Chondrocyte (in vitro differentiated cells): ENCODE measurements around the gene MARCKS. TPM values are rescaled to one million over a fixed set of nuclear protein-coding genes. Genes with fewer than 3 reads are reported as not detected.
A peak's percentile ranks its signal among the peaks of the same experiment; 100 is the strongest.

ENCODE experiments used
- DNase-seq: peaks from one replicate; pipeline ENCODE4 v3.0.0; 2021; ENCODE audit warnings: mixed read lengths, low spot score
- H3K27ac Mint-ChIP-seq: one replicate; pipeline ENCODE4 v1.8.0; 2021; ENCODE audit warnings: mild to moderate bottlenecking, moderate library complexity, mixed read lengths; ENCODE audit not compliant: unreplicated experiment
- H3K27me3 Mint-ChIP-seq: 2 replicates; pipeline ENCODE4 v1.8.0; 2021; ENCODE audit warnings: low read depth, mixed read lengths
- H3K36me3 Mint-ChIP-seq: 2 replicates; pipeline ENCODE4 v1.8.0; 2021; ENCODE audit warnings: low read depth, mixed read lengths
- H3K4me1 Mint-ChIP-seq: 2 replicates; pipeline ENCODE4 v1.8.0; 2021; ENCODE audit warnings: low read depth, mild to moderate bottlenecking, mixed read lengths
- H3K4me3 Mint-ChIP-seq: one replicate; pipeline ENCODE4 v1.8.0; 2021; ENCODE audit warnings: mild to moderate bottlenecking, moderate library complexity, mixed read lengths; ENCODE audit not compliant: unreplicated experiment
- H3K9me3 Mint-ChIP-seq: 2 replicates; pipeline ENCODE4 v1.8.0; 2021; ENCODE audit warnings: low read depth, mixed read lengths
- total RNA-seq: library from RNA; stranded (reverse); gene quantifications from 3 replicates; pipeline ENCODE4 v1.2.1, GENCODE V29; 2021
- TF ChIP-seq, protein P1 (sequence below): fragments of 200-600 bp; sonication (generic); IDR thresholded peaks from 2 replicates; pipeline ENCODE4 v1.5.0; 2021; ENCODE audit warnings: antibody characterized with exemption, mild to moderate bottlenecking, moderate library complexity

Gene MARCKS
- total RNA-seq, 1 donor from 2014 or later, result 257 TPM

DNA sequence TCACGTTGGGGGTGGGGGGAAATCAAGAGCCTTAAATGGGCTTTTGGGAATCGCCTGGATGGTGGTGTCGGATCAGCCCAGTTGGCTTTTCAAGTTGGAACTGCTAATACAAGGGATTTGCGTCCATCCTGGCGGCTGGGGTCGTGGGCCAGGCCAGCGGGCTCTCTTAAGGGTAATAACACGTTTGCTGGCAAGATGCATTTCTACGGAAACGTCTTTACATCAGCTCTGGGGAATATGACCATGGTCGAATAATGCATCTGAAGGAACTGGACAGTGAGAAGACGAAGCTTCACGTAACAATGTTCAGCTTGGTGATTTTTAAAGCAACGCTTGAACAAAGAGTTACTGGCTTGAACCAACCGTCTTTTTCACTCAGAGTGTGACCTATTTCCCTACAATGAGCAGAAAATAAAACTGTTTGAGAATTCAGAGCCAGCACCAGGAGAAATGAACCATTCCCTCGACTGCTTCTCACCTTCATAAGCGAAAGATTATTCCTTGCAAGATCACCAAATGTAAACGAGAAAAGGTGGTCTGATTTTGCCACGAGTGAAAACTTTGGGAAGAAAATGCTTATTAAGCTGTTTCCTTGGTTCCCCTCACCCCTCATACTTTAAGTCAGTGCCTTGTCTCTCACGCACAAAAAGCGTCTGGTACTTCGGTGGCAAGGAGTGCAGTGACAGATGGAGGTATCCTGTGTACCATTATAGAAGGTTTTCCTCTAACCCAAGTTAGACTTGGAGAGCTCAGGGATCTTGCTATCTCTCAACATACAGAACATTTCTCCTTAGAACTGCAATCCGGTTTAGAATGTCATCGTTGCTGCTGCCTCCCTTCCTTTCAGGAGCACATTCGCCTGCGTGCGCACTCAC is 1.4 kb upstream of the MARCKS start:
- DNase-seq, result no peak
- no peak overlapping the region for H3K4me3 Mint-ChIP-seq
- H3K36me3 Mint-ChIP-seq, result peaks cover 12% of the 10 kb centered on the region
- H3K9me3 Mint-ChIP-seq, result no peaks in the 10 kb centered on the region
- H3K4me1 Mint-ChIP-seq, result peaks cover 32% of the 10 kb centered on the region
- H3K27me3 Mint-ChIP-seq, result no peaks in the 10 kb centered on the region
- TF ChIP-seq, protein P1, sequence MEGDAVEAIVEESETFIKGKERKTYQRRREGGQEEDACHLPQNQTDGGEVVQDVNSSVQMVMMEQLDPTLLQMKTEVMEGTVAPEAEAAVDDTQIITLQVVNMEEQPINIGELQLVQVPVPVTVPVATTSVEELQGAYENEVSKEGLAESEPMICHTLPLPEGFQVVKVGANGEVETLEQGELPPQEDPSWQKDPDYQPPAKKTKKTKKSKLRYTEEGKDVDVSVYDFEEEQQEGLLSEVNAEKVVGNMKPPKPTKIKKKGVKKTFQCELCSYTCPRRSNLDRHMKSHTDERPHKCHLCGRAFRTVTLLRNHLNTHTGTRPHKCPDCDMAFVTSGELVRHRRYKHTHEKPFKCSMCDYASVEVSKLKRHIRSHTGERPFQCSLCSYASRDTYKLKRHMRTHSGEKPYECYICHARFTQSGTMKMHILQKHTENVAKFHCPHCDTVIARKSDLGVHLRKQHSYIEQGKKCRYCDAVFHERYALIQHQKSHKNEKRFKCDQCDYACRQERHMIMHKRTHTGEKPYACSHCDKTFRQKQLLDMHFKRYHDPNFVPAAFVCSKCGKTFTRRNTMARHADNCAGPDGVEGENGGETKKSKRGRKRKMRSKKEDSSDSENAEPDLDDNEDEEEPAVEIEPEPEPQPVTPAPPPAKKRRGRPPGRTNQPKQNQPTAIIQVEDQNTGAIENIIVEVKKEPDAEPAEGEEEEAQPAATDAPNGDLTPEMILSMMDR, result no peak
- no peak overlapping the region for H3K27ac Mint-ChIP-seq

DNA sequence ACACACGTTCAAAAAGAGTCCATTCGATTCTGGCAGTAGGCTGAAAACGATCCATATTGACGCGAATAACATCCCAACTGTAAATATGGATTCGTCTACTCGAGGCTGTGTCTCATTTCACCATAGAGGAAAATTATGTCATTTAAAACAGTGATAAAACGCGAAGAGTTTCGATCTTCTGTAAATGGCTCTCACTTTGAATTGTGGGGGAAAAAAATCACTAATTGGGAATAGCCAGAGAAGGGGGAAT is 845 bp upstream of the MARCKS start:
- Mint-ChIP-seq H3K36me3 (peaks cover 16% of the 10 kb centered on the region), H3K9me3 (no peaks in the 10 kb centered on the region), H3K4me3 (no peak overlapping the region), H3K27me3 (no peaks in the 10 kb centered on the region), H3K4me1 (peaks cover 36% of the 10 kb centered on the region), H3K27ac (no peak overlapping the region)
- DNase-seq, result no peak
- TF ChIP-seq, protein P1, result no peak

DNA sequence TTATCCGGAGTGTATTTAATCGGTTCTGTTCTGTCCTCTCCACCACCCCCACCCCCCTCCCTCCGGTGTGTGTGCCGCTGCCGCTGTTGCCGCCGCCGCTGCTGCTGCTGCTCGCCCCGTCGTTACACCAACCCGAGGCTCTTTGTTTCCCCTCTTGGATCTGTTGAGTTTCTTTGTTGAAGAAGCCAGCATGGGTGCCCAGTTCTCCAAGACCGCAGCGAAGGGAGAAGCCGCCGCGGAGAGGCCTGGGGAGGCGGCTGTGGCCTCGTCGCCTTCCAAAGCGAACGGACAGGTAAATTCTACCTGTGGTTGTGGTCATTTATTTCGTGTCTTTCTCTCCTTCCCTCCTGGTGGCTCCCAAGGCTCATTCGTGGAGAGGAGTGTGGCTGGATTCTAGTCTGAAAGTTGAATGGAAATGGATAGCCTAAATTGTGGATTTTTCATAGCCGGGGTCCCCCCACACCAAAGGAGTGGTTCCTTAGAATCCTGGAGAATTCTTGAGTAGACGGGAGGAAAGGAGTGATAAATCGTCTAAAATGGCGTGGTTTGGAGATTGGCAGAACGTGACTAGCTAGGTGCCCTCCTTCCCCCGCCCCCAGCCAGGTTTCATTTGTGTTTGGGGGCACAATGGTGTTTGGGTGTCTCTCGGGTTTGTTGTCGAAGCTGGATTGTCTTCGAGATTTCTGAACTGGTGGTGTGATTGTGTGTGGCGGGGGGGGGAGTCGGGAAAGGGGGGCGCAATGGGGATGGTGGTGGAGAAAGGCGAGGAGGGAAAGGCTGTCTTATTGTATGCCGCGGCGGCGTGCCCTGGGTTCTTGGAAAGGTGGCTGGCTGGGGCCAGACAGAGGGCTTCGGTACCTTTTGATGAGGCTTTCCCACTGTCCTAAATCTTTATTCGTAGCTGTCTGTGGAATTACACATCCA is 673 bp downstream of the MARCKS start:
- H3K27ac Mint-ChIP-seq, result no peak overlapping the region
- no peak overlapping the region for H3K4me3 Mint-ChIP-seq
- no peaks in the 10 kb centered on the region for H3K27me3 Mint-ChIP-seq
- DNase-seq, result no peak
- TF ChIP-seq, protein P1, result no peak
- no peaks in the 10 kb centered on the region for H3K9me3 Mint-ChIP-seq
- H3K4me1 Mint-ChIP-seq, result peaks cover 40% of the 10 kb centered on the region
- H3K36me3 Mint-ChIP-seq, result peaks cover 21% of the 10 kb centered on the region

DNA sequence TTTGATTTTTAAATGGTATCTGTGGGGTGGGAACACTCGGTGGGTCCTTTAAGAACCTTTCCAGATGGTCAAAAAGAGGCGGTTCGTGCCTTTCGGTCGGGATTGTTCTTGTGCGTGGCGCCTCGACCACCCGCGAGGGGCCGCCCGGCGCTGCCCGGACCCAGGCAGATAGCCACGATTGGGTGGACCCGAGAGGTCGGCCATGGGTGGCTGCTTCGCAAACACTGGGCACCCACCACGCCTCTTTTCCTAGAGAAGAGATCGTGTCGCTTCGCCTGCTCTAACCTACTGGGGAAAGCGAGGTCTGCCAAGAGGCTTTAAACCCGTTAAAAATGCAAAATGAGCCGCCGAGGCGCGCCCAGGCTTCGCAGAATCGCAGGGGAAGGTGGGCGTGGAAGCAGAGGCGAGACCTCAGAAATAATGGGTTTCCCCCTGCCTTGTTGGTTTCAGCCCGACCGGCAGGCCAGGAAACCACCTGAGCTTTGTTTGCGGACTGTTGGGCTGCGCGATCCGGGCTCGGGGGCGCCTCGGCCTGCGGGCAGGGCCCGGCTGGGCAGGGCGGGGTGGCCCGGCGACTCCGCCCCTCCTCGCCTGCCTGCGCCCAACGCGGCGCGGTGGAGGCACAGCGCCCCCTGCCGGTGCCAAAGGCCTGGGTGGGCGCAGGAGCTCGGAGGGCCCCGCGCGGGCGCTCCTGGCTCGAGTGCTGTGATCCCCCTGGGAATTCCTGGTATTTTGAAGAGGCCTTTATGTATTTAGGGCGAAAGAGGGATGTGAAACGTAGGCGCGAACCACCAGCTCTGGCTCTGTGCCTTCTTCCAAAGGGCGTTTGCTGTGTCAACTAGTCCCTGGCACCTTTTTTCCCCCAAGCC is 1.6 kb downstream of the MARCKS start:
- no peak overlapping the region for H3K4me3 Mint-ChIP-seq
- peaks cover 35% of the 10 kb centered on the region for H3K4me1 Mint-ChIP-seq
- H3K27ac Mint-ChIP-seq, result peak overlapping the region; percentile 91
- no peaks in the 10 kb centered on the region for H3K9me3 Mint-ChIP-seq
- DNase-seq, result peak; percentile 94
- peaks cover 21% of the 10 kb centered on the region for H3K36me3 Mint-ChIP-seq
- no peaks in the 10 kb centered on the region for H3K27me3 Mint-ChIP-seq
- TF ChIP-seq, protein P1, result peak; percentile 94
